NT2/D1 (cell line): ENCODE measurements around the gene ATP6AP2.

Experiments used
- YY1 ChIP-seq: IDR thresholded peaks from 2 replicates; pipeline ENCODE4 v1.6.1; 2011; ENCODE audit not compliant: insufficient read length, insufficient read depth
- ZNF274 ChIP-seq: IDR thresholded peaks from 2 replicates; pipeline ENCODE4 v1.6.1; 2011; ENCODE audit warnings: mild to moderate bottlenecking, low read depth, low read length

- TF ChIP-seq YY1, result no peak
- no peak for TF ChIP-seq ZNF274
These were observed 37.8 kb upstream of the ATP6AP2 start for GRCh38 chrX:40542972-40543371.
